ENCODE data around the gene HERC5.
A peak's percentile ranks its signal among the peaks of the same experiment; 100 is the strongest.
"Not testable (repeated sequence)": the region's sequence is repeated elsewhere in the genome, so short reads cannot be mapped to it uniquely, and the experiment has no call there.

Gene HERC5

GRCh38 chr4:88456670-88457306 is at the start of gene HERC5:
HERC5 (plus strand) TSS chr4:88457119; CDS start chr4:88457270, 151 bp downstream.
- DNase-seq (ENCODE audit: low read depth): peak; percentile 87

GRCh38 chr4:88409206-88409605 is 47.7 kb upstream of the HERC5 start:
- no peak for DNase-seq (ENCODE audit: low read depth)

GRCh38 chr4:88409789-88410188 is 47.1 kb upstream of the HERC5 start:
- no peak for DNase-seq (ENCODE audit: low read depth)

- DNase-seq (ENCODE audit: low read depth): no peak
Measured at GRCh38 chr4:88411491-88412096, 45.3 kb upstream of the HERC5 start.

- no peak for DNase-seq (ENCODE audit: low read depth)
Measured at GRCh38 chr4:88413801-88414200, 43.1 kb upstream of the HERC5 start.

GRCh38 chr4:88414755-88415154 is 42.2 kb upstream of the HERC5 start:
- DNase-seq (ENCODE audit: low read depth): no peak

- DNase-seq (ENCODE audit: low read depth): no peak
Measured at GRCh38 chr4:88415982-88416381, 40.9 kb upstream of the HERC5 start.

GRCh38 chr4:88418411-88418810 is 38.5 kb upstream of the HERC5 start:
- no peak for DNase-seq (ENCODE audit: low read depth)

GRCh38 chr4:88419874-88420273 is 37.0 kb upstream of the HERC5 start:
- no peak for DNase-seq (ENCODE audit: low read depth)

GRCh38 chr4:88420844-88421243 is 36.1 kb upstream of the HERC5 start:
- DNase-seq (ENCODE audit: low read depth): no peak

GRCh38 chr4:88422403-88422802 is 34.5 kb upstream of the HERC5 start:
- DNase-seq (ENCODE audit: low read depth): no peak

- no peak for DNase-seq (ENCODE audit: low read depth)
Measured at GRCh38 chr4:88429401-88429800, 27.5 kb upstream of the HERC5 start.

GRCh38 chr4:88435987-88436693 is 20.8 kb upstream of the HERC5 start:
- DNase-seq (ENCODE audit: low read depth): no peak

- not testable (repeated sequence) for DNase-seq (ENCODE audit: low read depth)
Measured at GRCh38 chr4:88437873-88438272, 19.0 kb upstream of the HERC5 start.

GRCh38 chr4:88439161-88439760 is 17.7 kb upstream of the HERC5 start:
- no peak for DNase-seq (ENCODE audit: low read depth)

GRCh38 chr4:88440146-88440545 is 16.8 kb upstream of the HERC5 start:
- DNase-seq (ENCODE audit: low read depth): no peak

- no peak for DNase-seq (ENCODE audit: low read depth)
Measured at GRCh38 chr4:88441696-88442095, 15.2 kb upstream of the HERC5 start.

- no peak for DNase-seq (ENCODE audit: low read depth)
Measured at GRCh38 chr4:88442689-88443191, 14.2 kb upstream of the HERC5 start.

- no peak for DNase-seq (ENCODE audit: low read depth)
Measured at GRCh38 chr4:88443486-88443885, 13.4 kb upstream of the HERC5 start.

GRCh38 chr4:88445252-88445651 is 11.7 kb upstream of the HERC5 start:
- DNase-seq (ENCODE audit: low read depth): no peak

- no peak for DNase-seq (ENCODE audit: low read depth)
Measured at GRCh38 chr4:88446124-88446523, 10.8 kb upstream of the HERC5 start.

- no peak for DNase-seq (ENCODE audit: low read depth)
Measured at GRCh38 chr4:88447371-88448095, 9.4 kb upstream of the HERC5 start.
